Subcutaneous abdominal adipose tissue (tissue), 5 donors: ENCODE measurements around the gene PARP9.

ENCODE experiments used
- H3K27ac ChIP-seq: one replicate; pipeline ENCODE4 v1.7.0; 2013; ENCODE audit warnings: low read depth, mild to moderate bottlenecking, inconsistent platforms, low read length, moderate library complexity
- H3K27me3 ChIP-seq, 5 donors: one replicate each; pipeline ENCODE4 v1.7.0; 2013; ENCODE audit warnings: low read length in 5 of 5, inconsistent platforms in 1 of 5; ENCODE audit not compliant: control insufficient read depth in 5 of 5, insufficient read depth in 4 of 5
- H3K36me3 ChIP-seq, 5 donors: one replicate each; pipeline ENCODE4 v1.7.0; 2013; ENCODE audit warnings: low read length in 5 of 5; ENCODE audit not compliant: control insufficient read depth in 5 of 5, insufficient read depth in 5 of 5
- H3K4me1 ChIP-seq, 5 donors: one replicate each; pipeline ENCODE4 v1.7.0; 2013; ENCODE audit warnings: low read length in 5 of 5, mild to moderate bottlenecking in 3 of 5, moderate library complexity in 1 of 5; ENCODE audit not compliant: control insufficient read depth in 5 of 5, insufficient read depth in 5 of 5
- H3K4me3 ChIP-seq, 5 donors: one replicate each; pipeline ENCODE4 v1.7.0; 2013; ENCODE audit warnings: low read length in 5 of 5, low read depth in 1 of 5
- H3K9ac ChIP-seq, 5 donors: one replicate each; pipeline ENCODE4 v1.7.0; 2013; ENCODE audit warnings: low read length in 5 of 5, mild to moderate bottlenecking in 4 of 5, moderate library complexity in 3 of 5
- H3K9me3 ChIP-seq, 5 donors: one replicate each; pipeline ENCODE4 v1.7.0; 2013; ENCODE audit warnings: low read length in 5 of 5; ENCODE audit not compliant: control insufficient read depth in 5 of 5
- donor health status: healthy.
- donor health status: healthy.
- donor health status: healthy.
- donor health status: healthy.
- donor health status: healthy.

Gene PARP9

GRCh38 chr3:122594025-122594424, 29.9 kb upstream of the PARP9 start:
- H3K4me3 ChIP-seq: no peak overlapping the region
- H3K36me3 ChIP-seq: no peaks in the 10 kb centered on the region
- no peaks in the 10 kb centered on the region for H3K4me1 ChIP-seq
- H3K9ac ChIP-seq: no peak overlapping the region
- H3K27me3 ChIP-seq: no peaks in the 10 kb centered on the region
- peaks cover 0 to 6% (median 0%) of the 10 kb centered on the region in 5 donors for H3K9me3 ChIP-seq
- H3K27ac ChIP-seq: no peak overlapping the region

- Histone ChIP-seq H3K27ac (no peak overlapping the region), H3K27me3 (no peaks in the 10 kb centered on the region), H3K9ac (no peak overlapping the region), H3K36me3 (no peaks in the 10 kb centered on the region), H3K4me3 (no peak overlapping the region), H3K9me3 (peaks cover 0 to 4% (median 0%) of the 10 kb centered on the region in 5 donors), H3K4me1 (no peaks in the 10 kb centered on the region)
These were observed 26.5 kb upstream of the PARP9 start for GRCh38 chr3:122590610-122591009.

GRCh38 chr3:122589297-122589696, 25.2 kb upstream of the PARP9 start:
- Histone ChIP-seq H3K9ac (no peak overlapping the region), H3K4me3 (no peak overlapping the region), H3K36me3 (no peaks in the 10 kb centered on the region), H3K27ac (no peak overlapping the region), H3K9me3 (peaks cover 0 to 2% (median 0%) of the 10 kb centered on the region in 5 donors), H3K27me3 (no peaks in the 10 kb centered on the region), H3K4me1 (no peaks in the 10 kb centered on the region)

- no peak overlapping the region for H3K27ac ChIP-seq
- H3K4me3 ChIP-seq: no peak overlapping the region
- H3K36me3 ChIP-seq: no peaks in the 10 kb centered on the region
- peaks cover 0 to 3% (median 2%) of the 10 kb centered on the region in 5 donors for H3K9me3 ChIP-seq
- no peaks in the 10 kb centered on the region for H3K27me3 ChIP-seq
- no peaks in the 10 kb centered on the region for H3K4me1 ChIP-seq
- no peak overlapping the region for H3K9ac ChIP-seq
These were observed 23.5 kb upstream of the PARP9 start for GRCh38 chr3:122587572-122587971.

- Histone ChIP-seq H3K27ac (no peak overlapping the region), H3K4me3 (no peak overlapping the region), H3K36me3 (no peaks in the 10 kb centered on the region), H3K9ac (no peak overlapping the region), H3K9me3 (peaks cover 5 to 9% (median 8%) of the 10 kb centered on the region in 5 donors), H3K4me1 (no peaks in the 10 kb centered on the region), H3K27me3 (no peaks in the 10 kb centered on the region)
These were observed 22.8 kb upstream of the PARP9 start for GRCh38 chr3:122586773-122587485.

GRCh38 chr3:122586098-122586497, 22.0 kb upstream of the PARP9 start:
- Histone ChIP-seq H3K4me1 (no peaks in the 10 kb centered on the region), H3K9ac (no peak overlapping the region), H3K9me3 (peaks cover 5 to 16% (median 10%) of the 10 kb centered on the region in 5 donors), H3K27ac (no peak overlapping the region), H3K4me3 (no peak overlapping the region), H3K27me3 (no peaks in the 10 kb centered on the region), H3K36me3 (no peaks in the 10 kb centered on the region)

- Histone ChIP-seq H3K36me3 (no peaks in the 10 kb centered on the region), H3K9ac (no peak overlapping the region), H3K4me1 (peaks cover 0 to 7% (median 6%) of the 10 kb centered on the region in 5 donors), H3K9me3 (peaks cover 5 to 17% (median 10%) of the 10 kb centered on the region in 5 donors), H3K27me3 (no peaks in the 10 kb centered on the region), H3K4me3 (no peak overlapping the region), H3K27ac (no peak overlapping the region)
These were observed 18.3 kb upstream of the PARP9 start for GRCh38 chr3:122582390-122582789.

- H3K4me3 ChIP-seq: no peak overlapping the region
These were observed 17.5 kb upstream of the PARP9 start for GRCh38 chr3:122581622-122582021.

GRCh38 chr3:122580470-122580869, 16.4 kb upstream of the PARP9 start:
- Histone ChIP-seq H3K9me3 (peaks cover 5 to 17% (median 10%) of the 10 kb centered on the region in 5 donors), H3K4me3 (no peak overlapping the region)

More at GRCh38 chr3:122581622-122582021, 17.5 kb upstream of the PARP9 start:
- no peak overlapping the region for H3K9ac ChIP-seq
- no peaks in the 10 kb centered on the region for H3K36me3 ChIP-seq
- H3K27me3 ChIP-seq: no peaks in the 10 kb centered on the region
- no peak overlapping the region for H3K27ac ChIP-seq
- H3K9me3 ChIP-seq: peaks cover 5 to 17% (median 10%) of the 10 kb centered on the region in 5 donors
- H3K4me1 ChIP-seq: peaks cover 0 to 8% (median 7%) of the 10 kb centered on the region in 5 donors

GRCh38 chr3:122578069-122578740, 14.1 kb upstream of the PARP9 start:
- Histone ChIP-seq H3K9ac (peak overlapping the region in 4 of 5 donors; percentile 60 to 76 (median 66)), H3K27ac (no peak overlapping the region), H3K27me3 (no peaks in the 10 kb centered on the region)

More at GRCh38 chr3:122580470-122580869, 16.4 kb upstream of the PARP9 start:
- Histone ChIP-seq H3K9ac (no peak overlapping the region), H3K36me3 (no peaks in the 10 kb centered on the region), H3K27ac (no peak overlapping the region), H3K4me1 (peaks cover 0 to 8% (median 7%) of the 10 kb centered on the region in 5 donors), H3K27me3 (no peaks in the 10 kb centered on the region)

More at GRCh38 chr3:122578069-122578740, 14.1 kb upstream of the PARP9 start:
- Histone ChIP-seq H3K4me3 (peak overlapping the region in 4 of 5 donors; percentile 67 to 74 (median 68)), H3K4me1 (peaks cover 0 to 8% (median 7%) of the 10 kb centered on the region in 5 donors), H3K9me3 (peaks cover 5 to 17% (median 10%) of the 10 kb centered on the region in 5 donors), H3K36me3 (peaks cover 0 to 5% (median 0%) of the 10 kb centered on the region in 5 donors)
